ENCODE data around the gene USP47. TPM values are rescaled to one million over a fixed set of nuclear protein-coding genes. Genes with fewer than 3 reads are reported as not detected.

Gene USP47
- total and polyA plus RNA-seq, 2 of the 13 experiments (the other 11 are each of a cell fraction or from before 2014, with no cell fraction given) = 12.2 to 52.7 TPM

GRCh38 chr11:11966354-11966741 is 124.6 kb downstream of the USP47 start:
- no peak for DNase-seq (ENCODE audit: low spot score)
- Histone ChIP-seq H3K4me3 (replicated peaks in 1 of 3; ENCODE audit: insufficient read depth in 1 of 3, low read depth in 2 of 3, low read length in 3 of 3) (no peak overlapping the region), H4K20me1 (ENCODE audit: insufficient read depth, low read length) (no peaks in the 10 kb centered on the region), H2AFZ (ENCODE audit: low read length) (no peak overlapping the region), H3K27ac (ENCODE audit: extremely low read length, insufficient read depth, low read length) (no peak overlapping the region), H3K36me3 (replicated peaks in 1 of 2; ENCODE audit: control insufficient read depth in 1 of 2, insufficient read depth in 2 of 2, low read length in 2 of 2) (no peaks in the 10 kb centered on the region), H3K4me1 (ENCODE audit: insufficient read depth, low read length) (peaks cover 6% of the 10 kb centered on the region; the same call in 1 of the 2 replicates), H3K4me2 (ENCODE audit: low read depth, low read length) (no peak overlapping the region), H3K27me3 (ENCODE audit: control insufficient read depth in 1 of 2, insufficient read depth in 2 of 2, low read length in 2 of 2) (peaks cover 4 to 23% of the 10 kb centered on the region in 2 experiments; a peak in 2 of 5 replicates), H3K9ac (ENCODE audit: insufficient read depth, low read depth, low read length) (no peak overlapping the region), H3K79me2 (ENCODE audit: insufficient read depth, low read length) (no peaks in the 10 kb centered on the region), H3K9me3 (ENCODE audit: low read length) (no peaks in the 10 kb centered on the region)
- POLR2A ChIA-PET = no interaction called here
- FAIRE-seq = no peak
- in situ Hi-C loops (cut with HindIII; ENCODE audit: extremely low pct_ligation_motif_present, low pct_unique_long_range_greater_than_20kb) (no loop called here), intact Hi-C loops (cut with micrococcal nuclease; ENCODE audit: unreplicated experiment) (no loop called here)
- CTCF ChIA-PET (ENCODE audit: low intra/inter-chr PET ratio, low total read pairs) = interaction anchor here (0.6 to 1.3 kb wide), 2 partner anchors 37 to 168 kb away, joined by 3 read pairs; no protein-coding TSS in a partner anchor
- TF ChIP-seq CHD2 (IDR thresholded peaks at IDR 0.05; ENCODE audit: low read depth, low read length) = no peak
- no peak for TF ChIP-seq KDM1A (CRISPR knock-in tag; IDR thresholded peaks at IDR 0.05)
- TF ChIP-seq, protein P1, sequence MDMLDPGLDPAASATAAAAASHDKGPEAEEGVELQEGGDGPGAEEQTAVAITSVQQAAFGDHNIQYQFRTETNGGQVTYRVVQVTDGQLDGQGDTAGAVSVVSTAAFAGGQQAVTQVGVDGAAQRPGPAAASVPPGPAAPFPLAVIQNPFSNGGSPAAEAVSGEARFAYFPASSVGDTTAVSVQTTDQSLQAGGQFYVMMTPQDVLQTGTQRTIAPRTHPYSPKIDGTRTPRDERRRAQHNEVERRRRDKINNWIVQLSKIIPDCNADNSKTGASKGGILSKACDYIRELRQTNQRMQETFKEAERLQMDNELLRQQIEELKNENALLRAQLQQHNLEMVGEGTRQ (IDR thresholded peaks at IDR 0.05; ENCODE audit: low read depth, low read length) = no peak
- TF ChIP-seq, protein P1 (CRISPR knock-in tag; IDR thresholded peaks at IDR 0.05; ENCODE audit: borderline replicate concordance) = no peak
- no peak for TF ChIP-seq ZNF687 (CRISPR knock-in tag; IDR thresholded peaks at IDR 0.05)
- no peak for TF ChIP-seq E2F2 (CRISPR knock-in tag; IDR thresholded peaks at IDR 0.05; ENCODE audit: borderline replicate concordance)
- TF ChIP-seq RNF219 (CRISPR knock-in tag; IDR thresholded peaks at IDR 0.05) = no peak
- no peak for TF ChIP-seq ZNF251 (CRISPR knock-in tag; IDR thresholded peaks at IDR 0.05)
- TF ChIP-seq CC2D1A (CRISPR knock-in tag; IDR thresholded peaks at IDR 0.05) = no peak
- ATAC-seq = no peak
- WGBS (ENCODE audit: low lambda C conversion rate) = 70% methylated on average over 7 of the region's 7 CpGs
- BruUV-seq (replicated peaks) = no TSS peak
